ENCODE results near the gene ZDHHC14. TPM values are rescaled to one million over a fixed set of nuclear protein-coding genes. Genes with fewer than 3 reads are reported as not detected.

Gene ZDHHC14
- total RNA-seq, 1 experiment from 2014 or later, result 17.3 TPM

DNA sequence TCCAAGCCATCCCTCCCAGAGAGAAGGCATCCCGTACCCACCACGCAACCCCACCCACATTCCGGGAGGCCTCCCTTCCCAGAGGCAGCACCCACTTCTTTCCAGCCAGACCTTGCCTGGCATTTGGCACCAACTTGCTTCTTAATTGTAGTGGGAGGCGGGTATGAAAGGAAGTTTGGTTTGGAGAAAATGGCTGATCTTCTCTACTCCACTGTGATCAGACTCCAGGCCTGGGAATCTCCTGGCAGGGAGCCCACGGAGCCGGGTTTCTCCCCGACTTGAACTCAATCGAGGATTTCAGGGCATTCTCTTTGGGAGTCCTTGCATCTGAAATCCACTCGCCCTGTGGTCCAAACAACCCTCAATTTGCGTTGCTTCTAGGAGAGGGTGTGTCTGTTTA is 107.1 kb downstream of the ZDHHC14 start:
- Mint-ChIP-seq H3K4me3 (ENCODE audit: low read depth, unreplicated experiment) (no peak overlapping the region), H3K27ac (ENCODE audit: unreplicated experiment) (no peak overlapping the region), H3K9me3 (ENCODE audit: low read depth, unreplicated experiment) (no peaks in the 10 kb centered on the region), H3K36me3 (ENCODE audit: insufficient read depth, unreplicated experiment) (no peaks in the 10 kb centered on the region), H3K27me3 (ENCODE audit: unreplicated experiment) (no peaks in the 10 kb centered on the region), H3K4me1 (ENCODE audit: low read depth, unreplicated experiment) (peaks cover 7% of the 10 kb centered on the region)
- CTCF ChIA-PET, result no interaction called here
- DNase-seq, result no peak
- no TSS peak for BruUV-seq (replicated peaks)
- no peak for TF ChIP-seq CTCF (IDR thresholded peaks at IDR 0.05; ENCODE audit: unreplicated experiment)
- intact Hi-C loops (cut with micrococcal nuclease; ENCODE audit: unreplicated experiment), result no loop called here

DNA sequence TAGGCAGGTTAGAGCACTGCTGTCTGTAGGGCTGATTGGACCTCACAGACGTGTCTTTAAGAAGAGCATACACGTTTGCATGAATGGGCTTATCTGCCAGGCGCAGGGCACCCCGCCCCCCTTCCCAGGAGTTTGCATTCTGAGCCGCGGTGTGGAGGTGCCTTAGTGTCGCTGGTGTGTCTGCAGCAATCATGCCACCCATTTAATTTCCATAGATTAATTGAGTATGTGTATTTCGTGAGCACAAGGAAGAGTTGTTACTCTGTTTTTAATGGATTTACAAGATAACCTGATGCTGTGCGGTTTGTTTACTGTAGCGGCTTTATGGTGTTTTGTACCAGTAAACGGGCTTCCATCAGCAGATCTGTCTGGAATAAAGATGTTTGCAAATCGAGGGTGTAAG is 107.7 kb downstream of the ZDHHC14 start:
- no peaks in the 10 kb centered on the region for H3K9me3 Mint-ChIP-seq (ENCODE audit: low read depth, unreplicated experiment)
- peaks cover 7% of the 10 kb centered on the region for H3K4me1 Mint-ChIP-seq (ENCODE audit: low read depth, unreplicated experiment)
- CTCF ChIA-PET, result no interaction called here
- no peaks in the 10 kb centered on the region for H3K36me3 Mint-ChIP-seq (ENCODE audit: insufficient read depth, unreplicated experiment)
- no peak overlapping the region for H3K27ac Mint-ChIP-seq (ENCODE audit: unreplicated experiment)
- DNase-seq, result no peak
- no TSS peak for BruUV-seq (replicated peaks)
- intact Hi-C loops (cut with micrococcal nuclease; ENCODE audit: unreplicated experiment), result no loop called here
- TF ChIP-seq CTCF (IDR thresholded peaks at IDR 0.05; ENCODE audit: unreplicated experiment), result no peak
- no peak overlapping the region for H3K4me3 Mint-ChIP-seq (ENCODE audit: low read depth, unreplicated experiment)
- H3K27me3 Mint-ChIP-seq (ENCODE audit: unreplicated experiment), result no peaks in the 10 kb centered on the region

DNA sequence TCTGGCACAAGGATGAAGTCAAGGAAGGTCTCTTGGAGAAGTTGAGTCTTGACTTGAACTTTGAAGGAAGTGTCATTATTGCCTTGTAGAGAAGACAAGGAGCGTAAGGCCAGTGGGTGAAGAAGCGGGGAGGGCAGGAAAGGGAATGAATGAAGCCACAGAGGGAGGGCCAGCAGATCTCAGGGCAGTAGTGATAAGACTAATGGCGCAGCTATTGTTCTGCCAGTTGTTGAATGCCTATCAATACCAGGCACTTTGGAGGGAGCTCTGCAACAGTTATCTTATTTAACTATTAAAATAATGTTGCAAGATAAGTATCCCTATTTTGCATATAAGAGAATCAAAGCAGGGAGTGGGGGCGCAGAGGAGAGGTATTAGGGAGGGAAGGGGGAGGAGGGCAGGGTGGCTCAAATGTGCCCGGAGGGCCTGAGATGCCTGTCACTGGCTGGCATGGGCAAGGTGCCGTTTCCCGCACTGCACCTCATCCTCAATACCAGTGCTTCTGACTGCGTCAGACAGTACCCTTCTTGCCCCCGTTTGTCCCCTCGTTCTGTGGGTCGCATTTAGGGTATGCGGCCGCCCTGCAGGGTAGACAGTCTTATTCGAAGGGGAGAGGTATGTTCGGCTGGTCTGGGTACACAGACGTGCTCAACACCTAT is 109.8 kb downstream of the ZDHHC14 start:
- Mint-ChIP-seq H3K27ac (ENCODE audit: unreplicated experiment) (no peak overlapping the region), H3K9me3 (ENCODE audit: low read depth, unreplicated experiment) (no peaks in the 10 kb centered on the region), H3K36me3 (ENCODE audit: insufficient read depth, unreplicated experiment) (no peaks in the 10 kb centered on the region), H3K4me3 (ENCODE audit: low read depth, unreplicated experiment) (no peak overlapping the region), H3K27me3 (ENCODE audit: unreplicated experiment) (no peaks in the 10 kb centered on the region), H3K4me1 (ENCODE audit: low read depth, unreplicated experiment) (peaks cover 7% of the 10 kb centered on the region)
- TF ChIP-seq CTCF (IDR thresholded peaks at IDR 0.05; ENCODE audit: unreplicated experiment), result no peak
- DNase-seq, result no peak
- intact Hi-C loops (cut with micrococcal nuclease; ENCODE audit: unreplicated experiment), result no loop called here
- no TSS peak for BruUV-seq (replicated peaks)
- CTCF ChIA-PET, result no interaction called here

DNA sequence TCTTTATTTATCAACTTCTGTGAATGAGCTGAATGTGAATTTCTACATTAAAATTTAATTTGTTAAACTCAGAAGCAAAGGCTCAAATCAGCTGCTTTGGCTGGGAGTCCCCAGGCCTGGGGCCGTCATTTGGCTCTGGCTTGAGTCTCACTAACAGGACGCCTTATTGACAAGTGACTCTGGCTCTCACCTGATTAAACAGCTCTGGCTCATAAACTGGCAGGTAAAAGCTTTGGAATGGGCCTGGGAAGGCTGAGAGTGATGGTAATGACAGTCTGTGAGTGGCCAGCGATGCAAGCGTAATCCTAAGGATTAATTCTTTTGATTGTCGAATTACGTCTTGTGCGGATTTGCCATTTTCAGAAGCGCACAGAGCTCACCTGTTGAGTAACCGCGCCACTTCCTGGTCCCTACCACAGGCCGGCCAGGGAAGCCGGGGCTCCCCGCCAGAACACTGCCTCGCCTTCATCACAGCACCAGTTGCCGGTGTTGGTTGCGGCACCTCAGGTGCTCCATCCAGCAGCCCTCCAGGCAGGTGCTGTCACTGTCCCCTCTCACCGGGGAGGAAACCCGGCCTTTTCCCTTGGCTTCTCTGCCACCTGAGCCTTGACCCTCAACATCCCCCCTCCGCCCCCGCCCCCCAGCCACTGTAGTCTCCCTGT is 110.7 kb downstream of the ZDHHC14 start:
- intact Hi-C loops (cut with micrococcal nuclease; ENCODE audit: unreplicated experiment), result no loop called here
- H3K36me3 Mint-ChIP-seq (ENCODE audit: insufficient read depth, unreplicated experiment), result no peaks in the 10 kb centered on the region
- no peaks in the 10 kb centered on the region for H3K27me3 Mint-ChIP-seq (ENCODE audit: unreplicated experiment)
- no TSS peak for BruUV-seq (replicated peaks)
- no peak for TF ChIP-seq CTCF (IDR thresholded peaks at IDR 0.05; ENCODE audit: unreplicated experiment)
- no peaks in the 10 kb centered on the region for H3K9me3 Mint-ChIP-seq (ENCODE audit: low read depth, unreplicated experiment)
- H3K4me1 Mint-ChIP-seq (ENCODE audit: low read depth, unreplicated experiment), result peaks cover 1% of the 10 kb centered on the region
- H3K27ac Mint-ChIP-seq (ENCODE audit: unreplicated experiment), result no peak overlapping the region
- DNase-seq, result no peak
- CTCF ChIA-PET, result no interaction called here
- H3K4me3 Mint-ChIP-seq (ENCODE audit: low read depth, unreplicated experiment), result no peak overlapping the region

All from Calu3 (cell line).